ENCODE results near the gene LRMDA. TPM values are rescaled to one million over a fixed set of nuclear protein-coding genes. Genes with fewer than 3 reads are reported as not detected.

Gene LRMDA
- total RNA-seq, 1 donor from 2014 or later: 2.1 TPM

- Mint-ChIP-seq H3K36me3 (ENCODE audit: unreplicated experiment) (no peaks in the 10 kb centered on the region), H3K4me1 (ENCODE audit: low read depth, unreplicated experiment) (no peaks in the 10 kb centered on the region), H3K4me3 (ENCODE audit: unreplicated experiment) (no peak overlapping the region), H3K27ac (ENCODE audit: unreplicated experiment) (no peak overlapping the region), H3K9me3 (ENCODE audit: unreplicated experiment) (no peaks in the 10 kb centered on the region), H3K27me3 (ENCODE audit: unreplicated experiment) (no peaks in the 10 kb centered on the region)
- DNase-seq: no peak
- no peak for TF ChIP-seq CTCF (IDR thresholded peaks at IDR 0.05; ENCODE audit: partially characterized antibody, unreplicated experiment)
Measured at GRCh38 chr10:76086170-76086760, 654.8 kb downstream of the LRMDA start.

- peak; percentile 23 for TF ChIP-seq CTCF (IDR thresholded peaks at IDR 0.05; ENCODE audit: partially characterized antibody, unreplicated experiment)
- Mint-ChIP-seq H3K9me3 (ENCODE audit: unreplicated experiment) (no peaks in the 10 kb centered on the region), H3K27me3 (ENCODE audit: unreplicated experiment) (no peaks in the 10 kb centered on the region), H3K4me1 (ENCODE audit: low read depth, unreplicated experiment) (no peaks in the 10 kb centered on the region), H3K36me3 (ENCODE audit: unreplicated experiment) (no peaks in the 10 kb centered on the region), H3K4me3 (ENCODE audit: unreplicated experiment) (no peak overlapping the region), H3K27ac (ENCODE audit: unreplicated experiment) (no peak overlapping the region)
- no peak for DNase-seq
Measured at GRCh38 chr10:76086761-76087639, 655.6 kb downstream of the LRMDA start.

- H3K4me3 Mint-ChIP-seq (ENCODE audit: unreplicated experiment): no peak overlapping the region
- no peak for DNase-seq
- TF ChIP-seq CTCF (IDR thresholded peaks at IDR 0.05; ENCODE audit: partially characterized antibody, unreplicated experiment): no peak
- H3K27me3 Mint-ChIP-seq (ENCODE audit: unreplicated experiment): no peaks in the 10 kb centered on the region
- H3K4me1 Mint-ChIP-seq (ENCODE audit: low read depth, unreplicated experiment): no peaks in the 10 kb centered on the region
- H3K9me3 Mint-ChIP-seq (ENCODE audit: unreplicated experiment): no peaks in the 10 kb centered on the region
- H3K36me3 Mint-ChIP-seq (ENCODE audit: unreplicated experiment): no peaks in the 10 kb centered on the region
- H3K27ac Mint-ChIP-seq (ENCODE audit: unreplicated experiment): no peak overlapping the region
Measured at GRCh38 chr10:76088008-76088407, 656.6 kb downstream of the LRMDA start.

- DNase-seq: no peak
- Mint-ChIP-seq H3K4me1 (ENCODE audit: low read depth, unreplicated experiment) (no peaks in the 10 kb centered on the region), H3K9me3 (ENCODE audit: unreplicated experiment) (peaks cover 1% of the 10 kb centered on the region), H3K4me3 (ENCODE audit: unreplicated experiment) (no peak overlapping the region), H3K36me3 (ENCODE audit: unreplicated experiment) (no peaks in the 10 kb centered on the region), H3K27ac (ENCODE audit: unreplicated experiment) (no peak overlapping the region), H3K27me3 (ENCODE audit: unreplicated experiment) (no peaks in the 10 kb centered on the region)
- TF ChIP-seq CTCF (IDR thresholded peaks at IDR 0.05; ENCODE audit: partially characterized antibody, unreplicated experiment): no peak
Measured at GRCh38 chr10:76088980-76089379, 657.6 kb downstream of the LRMDA start.
